ENCODE measurements around the gene IGSF9.
A peak's percentile ranks its signal among the peaks of the same experiment; 100 is the strongest.

IGSF9 gene

GRCh38 chr1:159931795-159932173, 13.6 kb downstream of the IGSF9 start:
- no peak for DNase-seq (ENCODE audit: low spot score)

- no peak for DNase-seq (ENCODE audit: low spot score)
Measured at GRCh38 chr1:159931101-159931794, 14.2 kb downstream of the IGSF9 start.

GRCh38 chr1:159930634-159931033, 14.8 kb downstream of the IGSF9 start:
- DNase-seq (ENCODE audit: low spot score): no peak

- no peak for DNase-seq (ENCODE audit: low spot score)
Measured at GRCh38 chr1:159930216-159930615, 15.2 kb downstream of the IGSF9 start.

GRCh38 chr1:159929155-159930051, 16.0 kb downstream of the IGSF9 start:
- DNase-seq (ENCODE audit: low spot score): no peak

- DNase-seq (ENCODE audit: low spot score): no peak
Measured at GRCh38 chr1:159928491-159929050, 16.8 kb downstream of the IGSF9 start.

- no peak for DNase-seq (ENCODE audit: low spot score)
Measured at GRCh38 chr1:159927849-159928431, 17.5 kb downstream of the IGSF9 start.

GRCh38 chr1:159927211-159927848, 18.1 kb downstream of the IGSF9 start:
- DNase-seq (ENCODE audit: low spot score): no peak

- no peak for DNase-seq (ENCODE audit: low spot score)
Measured at GRCh38 chr1:159925719-159926078, 19.7 kb downstream of the IGSF9 start.

- peak; percentile 81 for DNase-seq (ENCODE audit: low spot score)
Measured at GRCh38 chr1:159924791-159925718, 20.4 kb downstream of the IGSF9 start, which contains the start of gene TAGLN2. TAGLN2 (minus strand) TSS chr1:159925507; CDS start chr1:159920509, 4,998 bp downstream.

- peak; percentile 87 for DNase-seq (ENCODE audit: low spot score)
Measured at GRCh38 chr1:159924025-159924790, 21.2 kb downstream of the IGSF9 start.

- DNase-seq (ENCODE audit: low spot score): peak; percentile 78
Measured at GRCh38 chr1:159923203-159924024, 22.0 kb downstream of the IGSF9 start.

GRCh38 chr1:159922511-159923202, 22.8 kb downstream of the IGSF9 start:
- DNase-seq (ENCODE audit: low spot score): no peak

- DNase-seq (ENCODE audit: low spot score): no peak
Measured at GRCh38 chr1:159921700-159922504, 23.5 kb downstream of the IGSF9 start.

- DNase-seq (ENCODE audit: low spot score): no peak
Measured at GRCh38 chr1:159921251-159921650, 24.2 kb downstream of the IGSF9 start.

- DNase-seq (ENCODE audit: low spot score): no peak
Measured at GRCh38 chr1:159920651-159921050, 24.8 kb downstream of the IGSF9 start.

GRCh38 chr1:159920202-159920601, 25.2 kb downstream of the IGSF9 start:
- no peak for DNase-seq (ENCODE audit: low spot score)

Data from kidney capillary endothelial cell (primary cell).